ENCODE results near the gene HOXC10. TPM values are rescaled to one million over a fixed set of nuclear protein-coding genes. Genes with fewer than 3 reads are reported as not detected.

Gene HOXC10
- total RNA-seq, 4 donors from 2014 or later, result 7.6 to 20.9 (median 12.0) TPM

GRCh38 chr12:53966385-53967133, 18.4 kb upstream of the HOXC10 start:
- TF ChIP-seq CTCF (IDR thresholded peaks at IDR 0.05; ENCODE audit: low read depth), result no peak

GRCh38 chr12:53967421-53967925, 17.5 kb upstream of the HOXC10 start:
- no peak for TF ChIP-seq CTCF (IDR thresholded peaks at IDR 0.05; ENCODE audit: low read depth)

- no peak for TF ChIP-seq CTCF (IDR thresholded peaks at IDR 0.05; ENCODE audit: low read depth)
Observed at GRCh38 chr12:53968214-53969127, 16.5 kb upstream of the HOXC10 start.

GRCh38 chr12:53969588-53970259, 15.2 kb upstream of the HOXC10 start:
- no peak for TF ChIP-seq CTCF (IDR thresholded peaks at IDR 0.05; ENCODE audit: low read depth)

GRCh38 chr12:53970451-53970850, 14.5 kb upstream of the HOXC10 start:
- TF ChIP-seq CTCF (IDR thresholded peaks at IDR 0.05; ENCODE audit: low read depth), result no peak

GRCh38 chr12:53971129-53971528, 13.8 kb upstream of the HOXC10 start:
- TF ChIP-seq CTCF (IDR thresholded peaks at IDR 0.05; ENCODE audit: low read depth), result no peak

Measured in subcutaneous adipose tissue (tissue), 4 donors.